GM12878 (cell line): Measurements from ENCODE around the gene PCDHGB2. TPM values are rescaled to one million over a fixed set of nuclear protein-coding genes. Genes with fewer than 3 reads are reported as not detected.
"Not testable (repeated sequence)": the region's sequence is repeated elsewhere in the genome, so short reads cannot be mapped to it uniquely, and the experiment has no call there.

ENCODE experiments used
- ATAC-seq: fragments of 200-7000 bp; cut with Tn5 transposase; 3 replicates; pipeline ENCODE4 v1.9.1; 2020; ENCODE audit warnings: mild to moderate bottlenecking, moderate library complexity
- BruUV-seq: library from RNA; stranded (reverse); fragments of 400-500 nt; replicated peaks from 2 replicates; lab custom pipeline; 2021; lab: Mats Ljungman, UMichigan
- CTCF ChIA-PET: fragments of 300-600 bp; sonication (Branson Sonifier 250); formaldehyde crosslinking; extraction: SDS; loops from one replicate; lab custom pipeline; 2021; ENCODE audit warnings: inconsistent platforms; lab: Yijun Ruan, JAX
- POLR2A ChIA-PET: fragments of 350-600 bp; formaldehyde crosslinking; extraction: SDS; loops from one replicate; lab custom pipeline; 2021; ENCODE audit warnings: inconsistent platforms; lab: Charles Lee
- RAD21 ChIA-PET: fragments of 300-600 bp; sonication (Branson Sonifier 250); formaldehyde crosslinking; loops from one replicate; lab custom pipeline; 2023; ENCODE audit warnings: antibody characterized with exemption; ENCODE audit not compliant: unreplicated experiment; lab: Charles Lee
- SMC1A ChIA-PET: fragments of 300-600 bp; sonication (Branson Sonifier 250); formaldehyde crosslinking; loops from one replicate; lab custom pipeline; 2023; ENCODE audit not compliant: unreplicated experiment, uncharacterized antibody; lab: Charles Lee
- DNase-seq: peaks from one replicate; pipeline ENCODE4 v3.0.0-alpha.2; 2011; ENCODE audit warnings: low read depth, low spot score
- FAIRE-seq: peaks from 3 replicates; lab custom pipeline; 2011; peaks lifted over from hg19 to GRCh38; lab: Jason Lieb, UNC
- H2AFZ ChIP-seq: 2 replicates; pipeline ENCODE4 v1.6.0; 2011; ENCODE audit warnings: low read depth, low read length, control low read depth; ENCODE audit not compliant: control insufficient read depth
- H3K27ac ChIP-seq: 2 replicates; pipeline ENCODE4 v1.5.1; 2011; ENCODE audit warnings: control low read depth; ENCODE audit not compliant: control insufficient read depth, insufficient read depth
- H3K27me3 ChIP-seq, 2 experiments: replicated peaks in 1 of 2; 2 replicates each; pipeline versions ENCODE4 v1.6.0 to v1.6.1; 2011; ENCODE audit warnings: low read length in 1 of 2; ENCODE audit not compliant: control insufficient read depth in 2 of 2, insufficient read depth in 2 of 2
- H3K36me3 ChIP-seq, 2 experiments: 2 replicates each; pipeline ENCODE4 v1.5.1; 2011; ENCODE audit warnings: low read length in 1 of 2; ENCODE audit not compliant: control insufficient read depth in 2 of 2, insufficient read depth in 2 of 2
- H3K4me1 ChIP-seq: 2 replicates; pipeline ENCODE4 v1.6.1; 2011; ENCODE audit warnings: mild to moderate bottlenecking, low read length, moderate library complexity, mixed read lengths; ENCODE audit not compliant: control insufficient read depth, insufficient read depth
- H3K4me2 ChIP-seq: 2 replicates; pipeline ENCODE4 v1.6.0; 2011; ENCODE audit warnings: control low read depth; ENCODE audit not compliant: control insufficient read depth, insufficient read depth
- H3K4me3 ChIP-seq: fragments of 200-600 bp; sonication (generic); 2 replicates; pipeline ENCODE4 v1.5.1; 2016
- H3K79me2 ChIP-seq: 2 replicates; pipeline ENCODE4 v1.6.0; 2011; ENCODE audit warnings: low read length; ENCODE audit not compliant: control insufficient read depth, insufficient read depth
- H3K9ac ChIP-seq: 2 replicates; pipeline ENCODE4 v1.8.0; 2011; ENCODE audit warnings: low read length, control low read depth, mixed read lengths; ENCODE audit not compliant: control insufficient read depth, insufficient read depth
- H3K9me3 ChIP-seq: replicated peaks from 3 replicates; pipeline ENCODE4 v1.5.1; 2011; ENCODE audit warnings: mild to moderate bottlenecking, low read length; ENCODE audit not compliant: control insufficient read depth, insufficient read depth
- H4K20me1 ChIP-seq: 2 replicates; pipeline ENCODE4 v1.6.0; 2011; ENCODE audit not compliant: control insufficient read depth, insufficient read depth
- FOXK2 ChIP-seq: fragments of 450-650 bp; IDR thresholded peaks from 2 replicates; pipeline ENCODE4 v1.6.1; 2017; ENCODE audit warnings: mild to moderate bottlenecking, moderate library complexity
- MXI1 ChIP-seq: fragments of 150-350 bp; IDR thresholded peaks from 2 replicates; pipeline ENCODE4 v1.6.1; 2011; ENCODE audit warnings: low read depth, mild to moderate bottlenecking, inconsistent platforms, low read length, improper control_type of control experiment
- WGBS: methylation state at CpG from one replicate; pipeline ENCODE4 v1.1.6; 2016; ENCODE audit warnings: low lambda C conversion rate; ENCODE audit not compliant: insufficient replicate concordance, insufficient coverage; ENCODE audit errors: missing lambda C conversion rate; 5-methylcytosine and 5-hydroxymethylcytosine counted together
- in situ Hi-C: fragments of 300-500 bp; cut with MboI; formaldehyde crosslinking; loops from 9 replicates; pipeline ENCODE4 v1.14.3; 2018; ENCODE audit warnings: mixed read lengths
- intact Hi-C: fragments of 100-400 bp; cut with micrococcal nuclease; formaldehyde crosslinking; loops from one replicate; pipeline ENCODE4 v1.14.2; 2022; ENCODE audit not compliant: unreplicated experiment
- polyA plus RNA-seq, 11 experiments: library from polyadenylated mRNA; depleted of rRNA in 4 of 11; unstranded in 6 of 11; stranded (reverse) in 5 of 11; fragments of >200 nt; fragmentation: Nextera tagmentation in 4 of 11; fragmentation: Illumina TruSeq in 1 of 11; extraction: Ambion mirVana in 4 of 11; extraction: Trizol in 1 of 11; gene quantifications; 1 replicate in 1 of 11; 2 replicates in 10 of 11; pipeline versions ENCODE4 v1.2.1 to v1.2.3, GENCODE V29; 2011 to 2016; ENCODE audit warnings: inconsistent platforms in 2 of 11, missing spikeins in 2 of 11, low read depth in 1 of 11
- total RNA-seq, 4 experiments: library from RNA; depleted of rRNA in 3 of 4; stranded (reverse); fragments of >200 nt in 3 of 4; fragmentation: Illumina TruSeq in 1 of 4; extraction: Trizol in 1 of 4; gene quantifications; 2 replicates each; pipeline versions ENCODE4 v1.2.1 to v1.2.3, GENCODE V29; 2013 to 2021

PCDHGB2 gene
- total and polyA plus RNA-seq, 10 of the 15 experiments (the other 5 are each of a cell fraction or from before 2014, with no cell fraction given): 0.06 to 0.38 (median 0.19) TPM; not detected in 2

DNA sequence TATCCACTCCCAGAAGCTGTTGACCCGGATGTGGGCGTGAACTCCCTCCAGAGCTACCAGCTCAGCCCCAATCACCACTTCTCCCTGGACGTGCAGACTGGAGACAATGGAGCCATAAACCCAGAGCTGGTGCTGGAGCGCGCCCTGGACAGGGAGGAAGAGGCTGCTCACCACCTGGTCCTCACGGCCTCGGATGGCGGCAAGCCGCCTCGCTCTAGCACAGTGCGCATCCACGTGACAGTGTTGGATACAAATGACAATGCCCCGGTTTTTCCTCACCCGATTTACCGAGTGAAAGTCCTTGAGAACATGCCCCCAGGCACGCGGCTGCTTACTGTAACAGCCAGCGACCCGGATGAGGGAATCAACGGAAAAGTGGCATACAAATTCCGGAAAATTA is 33.5 kb downstream of the PCDHGB2 start:
- Histone ChIP-seq H3K9ac (no peak overlapping the region), H3K9me3 (peaks cover 4% of the 10 kb centered on the region; the same call in 2 of the 3 replicates), H2AFZ (no peak overlapping the region), H3K27ac (no peak overlapping the region), H4K20me1 (no peaks in the 10 kb centered on the region), H3K4me2 (no peak overlapping the region), H3K27me3 (no peaks in the 10 kb centered on the region), H3K4me1 (no peaks in the 10 kb centered on the region), H3K79me2 (no peaks in the 10 kb centered on the region), H3K36me3 (no peaks in the 10 kb centered on the region), H3K4me3 (no peak overlapping the region)
- in situ Hi-C loops: no loop called here
- FAIRE-seq (no peak), ATAC-seq (no peak), DNase-seq (no peak)
- no peak for TF ChIP-seq FOXK2
- TF ChIP-seq MXI1: no peak
- intact Hi-C loops: no loop called here
- 87% methylated on average over 21 of the region's 21 CpGs for WGBS
- ChIA-PET SMC1A (no interaction called here), RAD21 (no interaction called here), CTCF (interaction anchor here (1.3 to 1.4 kb wide), 2 partner anchors 20 to 170 kb away, joined by 3 read pairs; no protein-coding TSS in a partner anchor), POLR2A (no interaction called here)
- no TSS peak for BruUV-seq

DNA sequence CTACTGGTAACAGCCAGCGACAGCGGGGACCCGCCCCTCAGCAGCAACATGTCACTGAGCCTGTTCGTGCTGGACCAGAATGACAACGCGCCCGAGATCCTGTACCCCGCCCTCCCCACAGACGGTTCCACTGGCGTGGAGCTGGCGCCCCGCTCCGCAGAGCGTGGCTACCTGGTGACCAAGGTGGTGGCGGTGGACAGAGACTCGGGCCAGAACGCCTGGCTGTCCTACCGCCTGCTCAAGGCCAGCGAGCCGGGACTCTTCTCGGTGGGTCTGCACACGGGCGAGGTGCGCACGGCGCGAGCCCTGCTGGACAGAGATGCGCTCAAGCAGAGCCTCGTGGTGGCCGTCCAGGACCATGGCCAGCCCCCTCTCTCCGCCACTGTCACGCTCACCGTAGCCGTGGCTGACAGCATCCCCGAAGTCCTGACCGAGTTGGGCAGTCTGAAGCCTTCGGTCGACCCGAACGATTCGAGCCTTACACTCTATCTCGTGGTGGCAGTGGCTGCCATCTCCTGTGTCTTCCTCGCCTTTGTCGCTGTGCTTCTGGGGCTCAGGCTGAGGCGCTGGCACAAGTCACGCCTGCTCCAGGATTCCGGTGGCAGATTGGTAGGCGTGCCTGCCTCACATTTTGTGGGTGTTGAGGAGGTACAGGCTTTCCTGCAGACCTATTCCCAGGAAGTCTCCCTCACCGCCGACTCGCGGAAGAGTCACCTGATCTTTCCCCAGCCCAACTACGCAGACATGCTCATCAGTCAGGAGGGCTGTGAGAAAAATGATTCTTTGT is 34.8 kb downstream of the PCDHGB2 start:
- H3K27me3 ChIP-seq, intact Hi-C loops, BruUV-seq, POLR2A ChIA-PET, SMC1A ChIA-PET, H3K4me2 ChIP-seq, H3K9me3 ChIP-seq, H4K20me1 ChIP-seq, H3K9ac ChIP-seq, in situ Hi-C loops, H3K4me1 ChIP-seq, H3K27ac ChIP-seq, H3K79me2 ChIP-seq, RAD21 ChIA-PET, H3K36me3 ChIP-seq, FAIRE-seq, ATAC-seq, H2AFZ ChIP-seq, DNase-seq, H3K4me3 ChIP-seq: not testable (repeated sequence)
- CTCF ChIA-PET: interaction anchor here (0.6 to 1.6 kb wide), 6 partner anchors 12 to 169 kb away, joined by 3 to 6 read pairs (median 4); partner anchors contain the start of genes PCDHGA10 and PCDHGA12
- 96% methylated on average over 34 of the region's 53 CpGs for WGBS
